ENCODE results near the gene ENGASE.

ENGASE gene

DNA sequence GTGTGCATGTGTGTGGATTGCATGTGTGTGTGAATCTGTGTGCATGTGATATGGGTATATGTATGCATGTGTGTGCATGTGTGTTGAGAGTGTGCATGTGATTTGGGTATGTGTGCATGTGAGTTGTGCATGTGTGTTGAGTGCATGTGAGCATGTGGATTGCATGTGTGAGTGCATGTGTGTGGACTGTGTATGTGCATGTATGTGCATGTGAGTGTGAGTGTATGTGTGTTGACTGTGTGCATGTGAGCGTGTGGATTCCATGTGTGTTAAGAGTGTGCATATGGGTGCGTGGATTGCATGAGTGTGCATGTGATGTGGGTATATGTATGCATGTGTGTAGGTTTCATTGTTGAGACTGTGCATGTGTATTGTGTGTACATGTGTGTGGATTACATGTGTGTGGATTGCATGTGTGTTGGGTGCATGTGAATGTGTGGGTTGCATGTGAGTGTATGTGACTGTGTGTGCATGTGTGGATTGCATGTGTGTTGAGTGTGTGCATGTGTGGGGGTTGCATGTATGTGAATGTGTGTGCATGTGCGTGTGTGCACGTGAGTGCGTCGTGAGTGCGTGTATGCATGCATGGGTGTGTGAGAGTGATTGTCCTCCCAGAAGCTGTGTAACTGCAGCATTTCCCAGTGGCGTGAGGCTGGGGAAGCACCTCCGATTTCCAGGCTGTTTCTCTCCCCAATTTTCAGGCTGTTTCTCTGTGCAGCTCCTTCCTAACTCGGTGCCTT is 31.3 kb upstream of the ENGASE start:
- H3K36me3 ChIP-seq (ENCODE audit: insufficient read depth, low read length) = no peaks in the 10 kb centered on the region
- no peaks in the 10 kb centered on the region for H3K27me3 ChIP-seq (ENCODE audit: insufficient read depth, low read length)
- H4K20me1 ChIP-seq (ENCODE audit: insufficient read depth, low read length) = no peaks in the 10 kb centered on the region
- H3K27ac ChIP-seq (ENCODE audit: low read depth, low read length, poor library complexity, severe bottlenecking) = no peak overlapping the region
- H3K9ac ChIP-seq (ENCODE audit: low read length) = no peak overlapping the region
- H3K9me3 ChIP-seq (ENCODE audit: low read length) = no peaks in the 10 kb centered on the region
- H3F3A ChIP-seq (ENCODE audit: insufficient read depth, low read length) = no peaks in the 10 kb centered on the region
- H3K4me1 ChIP-seq (ENCODE audit: insufficient read depth, low read length, severe bottlenecking) = no peaks in the 10 kb centered on the region
- H3K9me2 ChIP-seq (ENCODE audit: low read depth, low read length) = no peaks in the 10 kb centered on the region
- no peak overlapping the region for H2AFZ ChIP-seq (ENCODE audit: low read length)
- TF ChIP-seq, protein P1, sequence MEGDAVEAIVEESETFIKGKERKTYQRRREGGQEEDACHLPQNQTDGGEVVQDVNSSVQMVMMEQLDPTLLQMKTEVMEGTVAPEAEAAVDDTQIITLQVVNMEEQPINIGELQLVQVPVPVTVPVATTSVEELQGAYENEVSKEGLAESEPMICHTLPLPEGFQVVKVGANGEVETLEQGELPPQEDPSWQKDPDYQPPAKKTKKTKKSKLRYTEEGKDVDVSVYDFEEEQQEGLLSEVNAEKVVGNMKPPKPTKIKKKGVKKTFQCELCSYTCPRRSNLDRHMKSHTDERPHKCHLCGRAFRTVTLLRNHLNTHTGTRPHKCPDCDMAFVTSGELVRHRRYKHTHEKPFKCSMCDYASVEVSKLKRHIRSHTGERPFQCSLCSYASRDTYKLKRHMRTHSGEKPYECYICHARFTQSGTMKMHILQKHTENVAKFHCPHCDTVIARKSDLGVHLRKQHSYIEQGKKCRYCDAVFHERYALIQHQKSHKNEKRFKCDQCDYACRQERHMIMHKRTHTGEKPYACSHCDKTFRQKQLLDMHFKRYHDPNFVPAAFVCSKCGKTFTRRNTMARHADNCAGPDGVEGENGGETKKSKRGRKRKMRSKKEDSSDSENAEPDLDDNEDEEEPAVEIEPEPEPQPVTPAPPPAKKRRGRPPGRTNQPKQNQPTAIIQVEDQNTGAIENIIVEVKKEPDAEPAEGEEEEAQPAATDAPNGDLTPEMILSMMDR (IDR thresholded peaks at IDR 0.05; ENCODE audit: low read length) = no peak
- no peak for TF ChIP-seq EZH2 (IDR thresholded peaks at IDR 0.05; ENCODE audit: borderline replicate concordance, low read length)
- H3K79me2 ChIP-seq (ENCODE audit: insufficient read depth, low read length) = no peaks in the 10 kb centered on the region
- H3K4me3 ChIP-seq (ENCODE audit: low read depth, low read length, poor library complexity, severe bottlenecking) = no peak overlapping the region
- no peak overlapping the region for H3K4me2 ChIP-seq (ENCODE audit: low read length)

GRCh38 chr17:79043931-79044320 is 30.7 kb upstream of the ENGASE start:
- Histone ChIP-seq H2AFZ (ENCODE audit: low read length) (no peak overlapping the region), H3K36me3 (ENCODE audit: insufficient read depth, low read length) (no peaks in the 10 kb centered on the region), H3K27ac (ENCODE audit: low read depth, low read length, poor library complexity, severe bottlenecking) (no peak overlapping the region), H3K4me1 (ENCODE audit: insufficient read depth, low read length, severe bottlenecking) (no peaks in the 10 kb centered on the region), H3K9me3 (ENCODE audit: low read length) (no peaks in the 10 kb centered on the region), H3K27me3 (ENCODE audit: insufficient read depth, low read length) (no peaks in the 10 kb centered on the region), H3K9ac (ENCODE audit: low read length) (no peak overlapping the region), H3K9me2 (ENCODE audit: low read depth, low read length) (no peaks in the 10 kb centered on the region), H3F3A (ENCODE audit: insufficient read depth, low read length) (no peaks in the 10 kb centered on the region), H3K79me2 (ENCODE audit: insufficient read depth, low read length) (no peaks in the 10 kb centered on the region), H3K4me2 (ENCODE audit: low read length) (no peak overlapping the region), H3K4me3 (ENCODE audit: low read depth, low read length, poor library complexity, severe bottlenecking) (no peak overlapping the region), H4K20me1 (ENCODE audit: insufficient read depth, low read length) (no peaks in the 10 kb centered on the region)
- TF ChIP-seq, protein P1 (IDR thresholded peaks at IDR 0.05; ENCODE audit: low read length) = no peak
- no peak for TF ChIP-seq EZH2 (IDR thresholded peaks at IDR 0.05; ENCODE audit: borderline replicate concordance, low read length)

- Histone ChIP-seq H3K9ac (ENCODE audit: low read length) (no peak overlapping the region), H3K4me3 (ENCODE audit: low read depth, low read length, poor library complexity, severe bottlenecking) (no peak overlapping the region), H3F3A (ENCODE audit: insufficient read depth, low read length) (no peaks in the 10 kb centered on the region), H3K4me2 (ENCODE audit: low read length) (no peak overlapping the region), H4K20me1 (ENCODE audit: insufficient read depth, low read length) (no peaks in the 10 kb centered on the region), H2AFZ (ENCODE audit: low read length) (no peak overlapping the region), H3K9me3 (ENCODE audit: low read length) (no peaks in the 10 kb centered on the region), H3K79me2 (ENCODE audit: insufficient read depth, low read length) (no peaks in the 10 kb centered on the region), H3K9me2 (ENCODE audit: low read depth, low read length) (no peaks in the 10 kb centered on the region), H3K27me3 (ENCODE audit: insufficient read depth, low read length) (no peaks in the 10 kb centered on the region), H3K36me3 (ENCODE audit: insufficient read depth, low read length) (no peaks in the 10 kb centered on the region), H3K27ac (ENCODE audit: low read depth, low read length, poor library complexity, severe bottlenecking) (no peak overlapping the region), H3K4me1 (ENCODE audit: insufficient read depth, low read length, severe bottlenecking) (no peaks in the 10 kb centered on the region)
- no peak for TF ChIP-seq EZH2 (IDR thresholded peaks at IDR 0.05; ENCODE audit: borderline replicate concordance, low read length)
- TF ChIP-seq, protein P1 (IDR thresholded peaks at IDR 0.05; ENCODE audit: low read length) = no peak
Observed at GRCh38 chr17:79044462-79044861, 30.2 kb upstream of the ENGASE start.

Data from OCI-LY1 (cell line).